Measurements from ENCODE around the gene KIAA0930. TPM values are rescaled to one million over a fixed set of nuclear protein-coding genes. Genes with fewer than 3 reads are reported as not detected.

Gene KIAA0930
- total RNA-seq, 2 experiments from 2014 or later, result 6.7 to 7.4 TPM

GRCh38 chr22:45208993-45209838 is 31.5 kb downstream of the KIAA0930 start:
- POLR2A ChIA-PET, result no interaction called here
- Mint-ChIP-seq H3K27me3 (no peaks in the 10 kb centered on the region), H3K4me1 (ENCODE audit: low read depth) (no peaks in the 10 kb centered on the region), H3K27ac (no peak overlapping the region), H3K4me3 (no peak overlapping the region), H3K9me3 (no peaks in the 10 kb centered on the region), H3K36me3 (ENCODE audit: low read depth) (peaks cover 10% of the 10 kb centered on the region)
- H3K36me3 ChIP-seq (ENCODE audit: insufficient read depth, low read length), result peaks cover 23% of the 10 kb centered on the region
- ATAC-seq (ENCODE audit: poor library complexity), result peak; percentile 48
- H3K4me3 ChIP-seq (ENCODE audit: low read length), result no peak overlapping the region
- no peaks in the 10 kb centered on the region for H3K4me1 ChIP-seq (ENCODE audit: insufficient read depth, low read length)
- CTCF ChIA-PET, result interaction anchor here (0.5 to 2.0 kb wide), 5 partner anchors 18 to 110 kb away, joined by 3 to 8 read pairs (median 4); no protein-coding TSS in a partner anchor
- H3K27me3 ChIP-seq (ENCODE audit: control insufficient read depth in 1 of 2, insufficient read depth in 2 of 2, low read length in 2 of 2), result no peaks in the 10 kb centered on the region
- no peaks in the 10 kb centered on the region for H3K9me3 ChIP-seq (ENCODE audit: control insufficient read depth in 1 of 2, insufficient read depth in 1 of 2, low read length in 2 of 2)
- DNase-seq, result peak in 11 of 14 experiments; percentile 9 to 59 (median 25)
- intact Hi-C loops (cut with DNase I, micrococcal nuclease), result loop anchor here (2.0 to 5.0 kb wide), 2 partner anchors 30 to 387 kb away; no protein-coding TSS in a partner anchor
- H3K27ac ChIP-seq (ENCODE audit: low read depth in 1 of 2, low read length in 2 of 2), result no peak overlapping the region
- TF ChIP-seq CTCF (IDR thresholded peaks at IDR 0.05), result peak; percentile 55

- ChIA-PET POLR2A (interaction anchor here (0.7 kb wide), 1 partner anchor 1600 kb away, joined by 4 read pairs; no protein-coding TSS in a partner anchor), CTCF (interaction anchor here (1.1 to 2.0 kb wide), 4 partner anchors 18 to 38 kb away, joined by 3 to 8 read pairs (median 4); no protein-coding TSS in a partner anchor)
- no peak overlapping the region for H3K27ac ChIP-seq (ENCODE audit: low read depth in 1 of 2, low read length in 2 of 2)
- no peaks in the 10 kb centered on the region for H3K27me3 Mint-ChIP-seq
- H3K9me3 ChIP-seq (ENCODE audit: control insufficient read depth in 1 of 2, insufficient read depth in 1 of 2, low read length in 2 of 2), result no peaks in the 10 kb centered on the region
- TF ChIP-seq CTCF (IDR thresholded peaks at IDR 0.05), result no peak
- no peak overlapping the region for H3K4me3 ChIP-seq (ENCODE audit: low read length)
- peaks cover 10% of the 10 kb centered on the region for H3K36me3 Mint-ChIP-seq (ENCODE audit: low read depth)
- no peaks in the 10 kb centered on the region for H3K27me3 ChIP-seq (ENCODE audit: control insufficient read depth in 1 of 2, insufficient read depth in 2 of 2, low read length in 2 of 2)
- peaks cover 26% of the 10 kb centered on the region for H3K36me3 ChIP-seq (ENCODE audit: insufficient read depth, low read length)
- intact Hi-C loops (cut with DNase I, micrococcal nuclease), result loop anchor here (2.0 to 5.0 kb wide), 2 partner anchors 30 to 386 kb away; no protein-coding TSS in a partner anchor
- no peaks in the 10 kb centered on the region for H3K4me1 ChIP-seq (ENCODE audit: insufficient read depth, low read length)
- ATAC-seq (ENCODE audit: poor library complexity), result no peak
- DNase-seq, result peak in 1 of 14 experiments; percentile 11
- no peaks in the 10 kb centered on the region for H3K9me3 Mint-ChIP-seq
- no peak overlapping the region for H3K27ac Mint-ChIP-seq
- no peak overlapping the region for H3K4me3 Mint-ChIP-seq
- H3K4me1 Mint-ChIP-seq (ENCODE audit: low read depth), result no peaks in the 10 kb centered on the region
Observed at GRCh38 chr22:45208696-45208992, 32.0 kb downstream of the KIAA0930 start.

GRCh38 chr22:45207981-45208664 is 32.6 kb downstream of the KIAA0930 start:
- intact Hi-C loops (cut with DNase I, micrococcal nuclease), result loop anchor here (2.0 to 5.0 kb wide), 3 partner anchors 29 to 386 kb away; no protein-coding TSS in a partner anchor
- Histone ChIP-seq H3K36me3 (ENCODE audit: insufficient read depth, low read length) (peaks cover 28% of the 10 kb centered on the region), H3K4me3 (ENCODE audit: low read length) (no peak overlapping the region), H3K9me3 (ENCODE audit: control insufficient read depth in 1 of 2, insufficient read depth in 1 of 2, low read length in 2 of 2) (no peaks in the 10 kb centered on the region), H3K27ac (ENCODE audit: low read depth in 1 of 2, low read length in 2 of 2) (no peak overlapping the region), H3K4me1 (ENCODE audit: insufficient read depth, low read length) (no peaks in the 10 kb centered on the region), H3K27me3 (ENCODE audit: control insufficient read depth in 1 of 2, insufficient read depth in 2 of 2, low read length in 2 of 2) (no peaks in the 10 kb centered on the region)
- ATAC-seq (ENCODE audit: poor library complexity) (no peak), DNase-seq (no peak)
- Mint-ChIP-seq H3K36me3 (ENCODE audit: low read depth) (peaks cover 10% of the 10 kb centered on the region), H3K4me1 (ENCODE audit: low read depth) (no peaks in the 10 kb centered on the region), H3K27me3 (no peaks in the 10 kb centered on the region), H3K27ac (no peak overlapping the region), H3K4me3 (no peak overlapping the region), H3K9me3 (no peaks in the 10 kb centered on the region)
- ChIA-PET CTCF (interaction anchor here (1.1 to 2.0 kb wide), 4 partner anchors 17 to 37 kb away, joined by 3 to 8 read pairs (median 4); no protein-coding TSS in a partner anchor), POLR2A (interaction anchor here (0.7 kb wide), 1 partner anchor 1601 kb away, joined by 4 read pairs; no protein-coding TSS in a partner anchor)
- no peak for TF ChIP-seq CTCF (IDR thresholded peaks at IDR 0.05)

Measured in CD4-positive, alpha-beta T cell (primary cell).